ENCODE measurements around the gene ZNF792.
"Not testable (repeated sequence)": the region's sequence is repeated elsewhere in the genome, so short reads cannot be mapped to it uniquely, and the experiment has no call there.

The ZNF792 gene

DNA sequence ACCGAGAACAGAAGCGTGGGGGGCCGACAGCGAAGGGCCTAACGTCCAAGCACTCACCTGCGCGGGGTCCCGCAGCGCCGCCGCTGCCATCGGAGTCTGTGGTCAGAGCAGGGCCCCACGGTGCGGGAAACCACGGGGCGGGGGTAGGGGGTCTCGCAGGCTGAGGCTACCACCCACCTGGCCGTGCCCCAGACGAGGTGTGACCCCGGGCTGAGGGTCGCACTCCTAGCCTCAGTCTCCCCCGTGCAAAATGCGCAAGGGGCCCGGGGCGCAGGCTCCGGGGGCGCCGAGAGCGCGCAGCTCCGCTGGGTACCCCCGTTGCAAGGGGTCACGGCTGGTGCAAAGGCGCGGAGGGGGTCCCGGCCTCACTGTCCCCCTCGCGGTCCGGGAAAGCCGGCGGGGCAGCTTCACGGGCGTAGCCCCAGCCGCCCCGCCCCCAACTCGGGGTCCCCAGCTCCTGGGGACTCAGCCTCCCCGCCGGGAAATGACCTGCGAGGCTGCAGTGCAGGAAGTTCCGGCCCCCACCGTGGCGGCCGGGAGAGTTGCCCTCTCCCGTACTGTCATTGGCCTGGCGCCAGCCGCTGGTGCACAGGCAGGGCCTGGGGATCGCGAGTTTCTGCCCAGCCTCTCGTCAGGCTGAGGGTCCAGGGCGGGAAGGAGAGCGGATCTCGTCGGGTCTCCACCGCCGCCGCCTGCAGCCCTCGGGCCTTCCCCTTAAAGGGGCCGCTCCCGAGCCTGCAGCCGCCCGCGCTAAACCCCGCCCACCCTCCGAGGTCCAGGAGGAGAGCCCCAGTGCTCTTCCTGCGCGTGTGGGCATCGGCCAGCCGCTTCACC is at the start of gene ZNF792:
TSS of gene ZNF792 (minus strand) at position 657 of the 834 bp plus-strand sequence. CDS start at position 90, 567 bp downstream.
- H3K4me3 Mint-ChIP-seq = peak within 1 kb of the TSS; percentile 90
- H3K36me3 Mint-ChIP-seq = peaks cover 39% of the 10 kb centered on the region
- peaks cover 11% of the 10 kb centered on the region for H3K9me3 Mint-ChIP-seq

DNA sequence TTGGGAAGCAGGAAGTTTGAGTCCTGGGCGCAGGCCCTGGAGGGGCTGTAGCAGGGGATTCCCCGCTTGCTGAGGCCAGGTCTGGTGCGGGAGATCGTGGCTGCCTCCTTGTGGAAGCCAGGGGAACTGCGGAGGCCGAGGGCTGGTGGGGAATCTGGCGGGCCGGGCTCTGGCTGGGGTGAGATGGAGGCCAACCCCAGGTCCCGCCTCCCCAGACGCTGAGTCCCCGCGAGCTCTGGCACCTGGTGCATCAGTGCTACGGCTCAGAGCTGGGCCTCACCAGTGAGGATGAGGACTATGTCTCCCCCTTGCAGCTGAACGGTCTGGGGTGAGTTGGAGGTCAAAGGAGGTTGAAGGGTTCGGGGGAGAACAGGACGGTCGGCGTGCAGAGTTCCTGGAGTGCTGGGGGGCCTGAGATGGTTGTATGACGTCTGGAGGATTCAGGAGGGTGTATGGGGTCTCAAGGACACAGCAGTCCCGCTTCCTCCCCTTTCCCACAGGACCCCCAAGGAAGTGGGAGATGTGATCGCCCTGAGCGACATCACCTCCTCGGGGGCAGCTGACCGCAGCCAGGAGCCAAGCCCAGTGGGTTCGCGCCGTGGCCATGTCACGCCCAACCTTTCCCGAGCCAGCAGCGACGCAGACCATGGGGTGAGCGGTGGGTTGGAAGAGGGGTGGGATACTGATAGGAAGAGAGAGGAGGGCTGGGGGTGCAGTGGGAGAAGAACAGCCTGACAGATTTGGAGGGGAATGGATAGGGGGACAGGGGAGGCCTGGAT is 49.2 kb upstream of the ZNF792 start:
- H3K4me1 Mint-ChIP-seq = peaks cover 63% of the 10 kb centered on the region
- no peaks in the 10 kb centered on the region for H3K9me3 Mint-ChIP-seq
- H3K27me3 Mint-ChIP-seq = no peaks in the 10 kb centered on the region
- peak overlapping the region; percentile 82 for H3K27ac Mint-ChIP-seq
- peak overlapping the region; percentile 85 for H3K4me3 Mint-ChIP-seq
- peaks cover 16% of the 10 kb centered on the region for H3K36me3 Mint-ChIP-seq

More for the DNA sequence above, at the start of gene ZNF792:
- Mint-ChIP-seq H3K27me3 (no peaks in the 10 kb centered on the region), H3K27ac (peak within 1 kb of the TSS; percentile 82), H3K4me1 (peaks cover 31% of the 10 kb centered on the region)

DNA sequence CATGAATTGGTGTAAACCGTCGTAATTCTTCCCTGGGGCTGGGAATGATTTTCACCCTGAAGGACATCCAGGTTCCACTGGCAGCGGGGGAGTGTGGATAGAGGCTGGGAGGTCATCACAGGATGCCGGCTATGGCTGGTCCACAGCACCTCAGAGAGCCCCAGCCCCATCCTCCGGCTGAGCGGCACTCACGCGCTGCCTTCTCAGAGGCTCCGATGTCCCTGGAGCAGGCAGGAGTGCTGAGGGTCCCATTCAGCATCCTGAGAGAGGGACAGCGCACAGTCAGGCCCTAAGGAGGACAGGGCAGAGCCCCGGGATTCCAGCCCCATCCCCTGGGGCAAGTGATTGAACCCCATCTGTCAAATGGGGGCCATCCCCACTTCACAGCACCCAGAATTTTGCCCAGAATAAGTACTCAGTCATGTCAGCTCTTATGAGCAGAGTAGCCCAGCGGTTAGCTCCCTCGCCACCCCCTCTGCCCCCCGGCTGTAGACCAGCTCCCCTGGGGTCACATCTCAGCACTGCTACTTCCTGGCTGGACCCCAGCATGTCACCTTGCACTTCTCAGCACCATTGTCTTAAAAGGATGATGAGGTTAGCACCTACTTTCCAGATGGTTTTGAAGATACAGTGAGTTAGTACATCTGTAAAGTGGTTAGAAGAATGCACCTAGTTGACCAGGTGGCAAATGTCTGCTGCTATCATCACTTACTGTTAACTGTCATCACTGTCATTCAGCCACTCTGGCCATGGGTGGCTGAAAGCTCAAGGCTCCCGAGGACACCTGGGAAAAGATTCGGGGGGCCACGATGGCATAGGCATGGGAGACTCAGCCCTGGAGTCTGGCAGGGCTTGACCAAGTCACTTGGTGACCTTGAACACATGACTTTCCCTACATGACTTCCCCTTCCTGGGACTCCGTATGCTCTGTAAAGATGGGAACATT is 48.0 kb upstream of the ZNF792 start:
- Mint-ChIP-seq H3K9me3 (no peaks in the 10 kb centered on the region), H3K4me1 (peaks cover 57% of the 10 kb centered on the region), H3K4me3 (peak overlapping the region; percentile 85), H3K27me3 (no peaks in the 10 kb centered on the region), H3K36me3 (peaks cover 13% of the 10 kb centered on the region), H3K27ac (peak overlapping the region; percentile 84)

DNA sequence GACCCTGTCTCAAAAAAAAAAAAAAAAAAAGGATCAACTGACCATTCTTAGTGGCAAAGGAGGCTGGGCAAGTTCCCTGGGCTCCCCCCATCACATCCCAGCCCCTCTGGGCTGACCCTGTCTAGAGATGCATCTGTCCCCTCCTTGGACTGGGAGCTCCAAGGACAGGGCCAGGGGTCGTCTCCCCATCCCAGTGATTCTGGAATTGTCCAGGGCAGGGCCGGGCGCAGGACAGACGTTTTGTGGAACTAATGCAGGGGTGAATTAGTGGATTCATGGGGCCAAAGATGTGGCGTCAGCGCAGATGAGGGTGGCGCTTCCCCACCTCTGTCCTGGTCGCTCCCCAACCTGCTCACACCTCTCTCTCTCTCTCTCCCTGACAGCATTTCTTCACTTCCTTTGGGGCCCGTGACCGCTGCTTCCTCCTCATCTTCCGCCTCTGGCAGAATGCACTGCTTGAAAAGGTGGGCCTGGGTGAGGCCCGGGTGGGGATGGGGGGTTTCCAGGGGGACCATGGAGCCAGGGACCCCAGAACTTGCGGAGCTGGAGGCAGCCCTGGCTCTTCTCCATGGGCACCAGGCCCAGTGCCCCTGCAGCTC is 47.2 kb upstream of the ZNF792 start:
- no peak overlapping the region for H3K4me3 Mint-ChIP-seq
- H3K36me3 Mint-ChIP-seq = peaks cover 13% of the 10 kb centered on the region
- peak overlapping the region; percentile 55 for H3K27ac Mint-ChIP-seq
- H3K27me3 Mint-ChIP-seq = no peaks in the 10 kb centered on the region
- H3K4me1 Mint-ChIP-seq = peaks cover 65% of the 10 kb centered on the region
- H3K9me3 Mint-ChIP-seq = no peaks in the 10 kb centered on the region

DNA sequence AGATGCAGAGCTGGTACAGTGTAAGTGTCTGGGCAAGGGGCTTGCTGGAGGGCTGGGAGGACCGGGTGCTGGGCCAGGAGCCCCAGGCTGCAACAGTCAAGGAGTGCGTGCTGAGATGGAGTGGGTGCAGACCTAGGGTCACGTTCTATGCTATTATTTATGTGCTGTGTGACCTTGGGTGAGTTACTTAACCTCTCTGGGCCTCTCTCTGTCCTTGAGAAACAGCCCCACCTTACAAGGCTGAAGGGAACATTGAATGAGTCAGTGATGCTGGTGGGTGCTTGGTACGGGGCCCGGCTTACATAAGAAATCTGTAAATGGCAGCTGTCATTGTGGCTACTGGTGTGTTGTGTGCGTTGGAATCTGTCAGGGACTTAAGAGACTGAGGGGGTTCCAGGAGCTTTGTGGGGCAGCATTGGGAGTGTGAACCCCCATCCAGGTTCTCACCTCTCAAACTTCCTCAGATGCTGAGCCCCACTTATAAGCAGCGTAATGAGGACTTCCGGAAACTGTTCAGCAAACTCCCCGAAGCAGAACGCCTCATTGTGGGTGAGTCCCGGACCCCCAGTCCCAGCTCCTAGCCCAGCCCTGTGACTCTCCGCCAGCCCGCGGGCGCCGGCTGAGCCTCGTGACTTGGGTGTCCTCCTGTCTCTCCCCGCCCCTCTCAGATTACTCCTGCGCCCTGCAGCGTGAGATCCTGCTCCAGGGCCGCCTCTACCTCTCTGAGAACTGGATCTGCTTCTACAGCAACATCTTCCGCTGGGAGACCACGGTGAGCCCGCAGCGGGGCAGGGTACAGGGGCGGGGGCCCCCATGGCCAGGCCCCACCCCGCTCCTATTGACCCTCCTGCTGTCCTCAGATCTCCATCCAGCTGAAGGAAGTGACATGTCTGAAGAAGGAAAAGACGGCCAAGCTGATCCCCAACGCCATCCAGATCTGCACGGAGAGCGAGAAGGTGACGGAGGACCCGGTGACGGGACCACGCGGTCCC is 45.7 kb upstream of the ZNF792 start:
- H3K36me3 Mint-ChIP-seq = peaks cover 11% of the 10 kb centered on the region
- peaks cover 67% of the 10 kb centered on the region for H3K4me1 Mint-ChIP-seq
- H3K9me3 Mint-ChIP-seq = no peaks in the 10 kb centered on the region
- no peak overlapping the region for H3K4me3 Mint-ChIP-seq
- H3K27ac Mint-ChIP-seq = peak overlapping the region; percentile 87
- H3K27me3 Mint-ChIP-seq = no peaks in the 10 kb centered on the region

DNA sequence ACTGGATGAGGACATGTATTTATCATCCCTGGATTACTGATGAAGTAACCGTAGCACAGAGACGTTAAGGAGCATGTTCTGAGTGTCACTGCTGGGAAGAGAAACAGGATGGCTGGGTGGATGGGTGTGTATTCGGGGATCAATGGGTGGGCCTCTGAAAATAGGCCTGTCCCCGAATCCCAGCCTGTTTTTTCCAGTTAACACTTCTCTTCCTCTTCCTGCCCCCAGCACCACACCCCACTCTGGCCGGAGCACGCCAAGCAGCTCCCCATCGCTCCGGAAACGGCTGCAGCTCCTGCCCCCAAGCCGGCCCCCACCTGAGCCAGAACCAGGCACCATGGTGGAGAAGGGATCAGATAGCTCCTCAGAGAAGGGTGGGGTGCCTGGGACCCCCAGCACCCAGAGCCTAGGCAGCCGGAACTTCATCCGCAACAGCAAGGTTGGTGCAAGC is 44.9 kb upstream of the ZNF792 start:
- peaks cover 6% of the 10 kb centered on the region for H3K36me3 Mint-ChIP-seq
- peak overlapping the region; percentile 72 for H3K27ac Mint-ChIP-seq
- H3K4me3 Mint-ChIP-seq = no peak overlapping the region
- H3K4me1 Mint-ChIP-seq = peaks cover 65% of the 10 kb centered on the region
- H3K27me3 Mint-ChIP-seq = no peaks in the 10 kb centered on the region
- no peaks in the 10 kb centered on the region for H3K9me3 Mint-ChIP-seq

DNA sequence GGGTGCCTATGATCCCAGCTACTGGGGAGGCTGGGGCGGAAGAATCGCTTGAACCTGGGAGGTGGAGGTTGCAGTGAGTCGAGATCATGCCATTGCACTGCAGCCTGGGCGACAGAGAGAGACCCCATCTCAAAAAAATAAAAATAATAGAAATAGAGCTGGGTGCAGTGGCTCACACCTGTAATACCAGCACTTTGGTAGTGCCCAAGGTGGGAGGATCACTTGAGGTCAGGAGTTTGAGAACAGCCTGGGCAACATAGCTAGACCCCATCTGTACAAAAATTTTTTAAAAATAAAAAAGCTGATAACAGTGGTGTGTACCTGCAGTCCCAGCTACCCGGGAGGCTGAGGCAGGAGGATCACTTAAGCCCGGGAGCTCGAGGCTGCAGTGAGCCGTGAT is 43.4 kb upstream of the ZNF792 start:
- not testable (repeated sequence) for H3K36me3 Mint-ChIP-seq, H3K4me3 Mint-ChIP-seq, H3K9me3 Mint-ChIP-seq, H3K27ac Mint-ChIP-seq, H3K27me3 Mint-ChIP-seq
- peaks cover 65% of the 10 kb centered on the region for H3K4me1 Mint-ChIP-seq

DNA sequence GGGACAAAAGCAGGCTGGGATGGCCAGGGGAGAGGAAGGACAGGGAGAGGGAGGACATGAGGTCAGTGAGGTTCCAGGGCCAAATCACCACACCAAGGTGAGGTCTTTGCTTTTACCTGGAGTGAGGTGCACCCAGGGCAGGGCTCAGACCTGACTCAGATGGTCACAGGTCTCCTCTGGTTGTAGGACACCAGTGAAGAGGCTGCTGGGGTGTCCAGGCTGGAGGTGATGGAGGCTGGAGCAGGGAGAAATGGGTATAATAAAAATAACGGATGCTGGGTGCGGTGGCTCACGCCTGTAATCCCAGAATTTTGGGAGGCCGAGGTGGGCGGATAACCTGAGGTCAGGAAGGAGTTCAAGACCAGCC is 43.0 kb upstream of the ZNF792 start:
- H3K4me3 Mint-ChIP-seq = no peak overlapping the region
- peaks cover 3% of the 10 kb centered on the region for H3K36me3 Mint-ChIP-seq
- H3K9me3 Mint-ChIP-seq = no peaks in the 10 kb centered on the region
- H3K27me3 Mint-ChIP-seq = no peaks in the 10 kb centered on the region
- peak overlapping the region; percentile 9 for H3K27ac Mint-ChIP-seq
- peaks cover 65% of the 10 kb centered on the region for H3K4me1 Mint-ChIP-seq

DNA sequence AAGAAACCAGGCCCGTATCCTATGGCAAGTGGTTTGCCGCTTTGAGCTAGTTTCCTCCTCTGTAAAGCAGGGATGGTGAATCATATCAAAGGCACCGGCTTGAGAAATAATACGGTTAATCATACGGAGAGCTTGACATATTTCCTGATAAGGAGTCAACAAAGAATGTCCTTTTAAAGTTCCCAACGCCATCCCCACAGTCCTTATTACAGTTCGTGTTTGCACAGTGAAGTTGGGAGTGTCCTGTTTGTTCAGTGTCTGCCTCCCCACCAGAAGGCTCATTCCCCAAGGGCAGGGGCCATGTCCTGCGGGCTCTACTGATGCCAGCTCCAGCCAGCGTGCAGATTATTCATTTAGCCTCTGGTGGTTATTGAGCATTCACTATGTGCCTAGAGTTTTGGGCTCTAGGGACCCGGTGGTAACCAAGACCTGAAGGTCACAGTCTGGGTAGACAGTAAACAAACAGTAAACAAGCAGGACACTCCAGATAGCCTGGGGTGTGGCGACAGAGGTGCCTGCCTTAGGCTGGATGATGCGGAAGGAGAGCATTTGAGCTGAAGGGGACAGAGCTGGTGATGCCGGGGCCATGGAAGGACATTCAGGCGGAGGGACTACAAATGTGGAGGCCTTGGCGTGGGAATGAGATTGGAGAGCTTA is 42.4 kb upstream of the ZNF792 start:
- Mint-ChIP-seq H3K36me3 (peaks cover 3% of the 10 kb centered on the region), H3K9me3 (no peaks in the 10 kb centered on the region), H3K27ac (peak overlapping the region; percentile 30), H3K27me3 (no peaks in the 10 kb centered on the region), H3K4me3 (no peak overlapping the region), H3K4me1 (peaks cover 66% of the 10 kb centered on the region)

DNA sequence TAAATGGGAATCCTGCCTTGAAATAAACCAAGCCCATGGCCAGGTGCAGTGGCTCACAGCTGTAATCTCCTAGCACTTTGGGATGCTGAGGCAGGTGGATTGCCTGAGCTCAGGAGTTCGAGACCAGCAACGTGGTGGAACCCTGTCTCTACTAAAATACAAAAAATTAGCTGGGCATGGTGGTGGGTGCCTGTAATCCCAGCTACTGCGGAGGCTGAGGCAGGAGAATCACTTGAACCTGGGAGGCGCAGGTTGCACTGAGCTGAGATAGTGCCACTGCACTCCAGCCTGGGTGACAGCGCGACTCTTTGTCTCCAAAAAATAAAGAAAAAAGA is 41.9 kb upstream of the ZNF792 start:
- H3K27me3 Mint-ChIP-seq, H3K27ac Mint-ChIP-seq, H3K4me3 Mint-ChIP-seq, H3K9me3 Mint-ChIP-seq, H3K36me3 Mint-ChIP-seq: not testable (repeated sequence)
- H3K4me1 Mint-ChIP-seq = peaks cover 66% of the 10 kb centered on the region

DNA sequence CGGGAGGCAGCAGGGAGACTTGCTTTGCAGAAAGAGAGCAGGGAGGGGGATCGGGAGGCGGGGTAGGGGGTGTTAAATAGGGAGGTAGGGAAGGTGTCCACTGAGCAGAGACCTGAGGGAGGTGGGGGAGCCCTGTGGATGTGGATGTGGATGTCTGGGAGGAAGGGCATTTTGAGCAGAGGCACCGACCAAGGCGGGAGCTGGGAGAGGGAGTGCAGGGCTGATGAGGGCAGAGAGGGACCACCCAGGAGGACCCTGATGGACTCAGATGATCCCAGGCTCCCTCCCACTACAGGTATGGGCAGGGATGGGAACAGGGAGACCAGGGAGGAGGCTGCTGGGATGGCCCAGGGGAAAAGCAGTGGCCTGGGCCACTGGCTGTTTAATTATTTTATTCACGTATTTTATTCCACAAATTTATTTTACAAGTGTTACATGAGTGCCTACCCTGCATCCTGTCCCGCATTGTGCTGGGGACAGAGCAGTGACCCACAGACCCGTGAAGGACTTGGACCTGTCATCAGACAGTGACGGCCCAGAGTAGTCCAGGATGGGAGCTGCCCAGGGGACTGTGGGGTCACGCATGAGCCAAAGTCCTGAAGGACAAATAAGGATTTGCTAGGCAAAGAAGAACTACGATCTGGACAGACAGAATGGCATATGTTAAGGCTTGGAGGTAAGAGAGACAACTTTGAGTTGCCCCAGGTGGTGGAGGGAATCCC is 41.4 kb upstream of the ZNF792 start:
- H3K9me3 Mint-ChIP-seq = no peaks in the 10 kb centered on the region
- no peaks in the 10 kb centered on the region for H3K27me3 Mint-ChIP-seq
- no peak overlapping the region for H3K27ac Mint-ChIP-seq
- H3K36me3 Mint-ChIP-seq = peaks cover 6% of the 10 kb centered on the region
- no peak overlapping the region for H3K4me3 Mint-ChIP-seq
- peaks cover 62% of the 10 kb centered on the region for H3K4me1 Mint-ChIP-seq

DNA sequence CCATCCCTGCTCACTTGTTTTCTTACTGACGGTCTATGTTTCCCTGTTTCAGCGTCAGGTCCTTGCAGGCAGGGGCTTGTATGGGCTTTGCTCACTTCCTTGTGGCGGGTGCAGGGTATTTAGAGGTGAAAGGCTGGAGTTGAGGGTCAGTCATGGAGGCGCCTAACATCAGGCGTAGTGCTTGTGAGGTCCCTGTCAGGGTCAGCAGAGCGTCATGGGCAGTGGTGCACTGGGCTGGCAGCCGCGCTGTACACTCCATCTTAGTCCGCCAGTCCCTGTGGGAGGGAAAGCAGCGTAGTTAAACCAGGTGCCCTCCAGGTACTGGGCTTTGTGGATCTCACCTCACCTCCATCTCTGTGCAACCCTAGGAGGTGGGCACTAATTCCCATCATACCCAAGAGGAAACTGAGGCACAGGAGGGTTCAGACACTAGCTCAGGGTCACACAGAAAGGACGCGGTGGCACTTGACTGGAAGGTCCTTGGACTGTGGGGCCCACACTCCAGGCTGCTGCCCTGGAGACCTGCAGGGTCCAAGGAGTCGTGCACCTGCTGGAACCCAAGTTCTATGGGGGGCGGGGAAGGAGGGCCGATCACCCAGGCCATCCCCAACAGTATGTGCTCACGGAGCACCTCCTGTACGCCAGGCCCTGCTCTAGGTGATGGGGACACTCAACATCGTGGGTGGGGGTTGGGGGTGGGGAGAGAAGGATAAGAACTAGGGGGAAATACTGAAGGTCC is 40.7 kb upstream of the ZNF792 start:
- Mint-ChIP-seq H3K4me1 (peaks cover 59% of the 10 kb centered on the region), H3K4me3 (no peak overlapping the region), H3K27me3 (no peaks in the 10 kb centered on the region), H3K36me3 (peaks cover 4% of the 10 kb centered on the region), H3K9me3 (no peaks in the 10 kb centered on the region), H3K27ac (peak overlapping the region; percentile 72)
